Bronchial epithelial cell (primary cell): ENCODE measurements around the gene LAMA3. TPM values are rescaled to one million over a fixed set of nuclear protein-coding genes. Genes with fewer than 3 reads are reported as not detected.

Experiments used
- DNase-seq: peaks from one replicate; pipeline ENCODE4 v3.0.0-alpha.2; 2010; ENCODE audit warnings: low read depth
- FAIRE-seq: peaks from 2 replicates; lab custom pipeline; 2011; peaks lifted over from hg19 to GRCh38; lab: Jason Lieb, UNC
- H3K27me3 ChIP-seq: 2 replicates; pipeline ENCODE4 v1.5.1; 2011; ENCODE audit warnings: low read length; ENCODE audit not compliant: control insufficient read depth, insufficient read depth
- H3K36me3 ChIP-seq: 2 replicates; pipeline ENCODE4 v1.5.1; 2011; ENCODE audit warnings: low read length; ENCODE audit not compliant: control insufficient read depth, insufficient read depth
- H3K4me3 ChIP-seq: 2 replicates; pipeline ENCODE4 v1.5.1; 2011; ENCODE audit warnings: mild to moderate bottlenecking, low read depth, low read length, control low read depth
- CTCF ChIP-seq: IDR thresholded peaks from 2 replicates; pipeline ENCODE4 v1.5.1; 2011; ENCODE audit warnings: mild to moderate bottlenecking, moderate library complexity, low read length, control low read depth, inconsistent platforms; ENCODE audit not compliant: insufficient read depth, severe bottlenecking
- total RNA-seq: library from RNA; depleted of rRNA; stranded (reverse); fragments of >200 nt; gene quantifications from 2 replicates; pipeline ENCODE4 v1.2.1, GENCODE V29; 2014

LAMA3 gene
- total RNA-seq, 1 donor from 2014 or later, result 531 TPM

DNA sequence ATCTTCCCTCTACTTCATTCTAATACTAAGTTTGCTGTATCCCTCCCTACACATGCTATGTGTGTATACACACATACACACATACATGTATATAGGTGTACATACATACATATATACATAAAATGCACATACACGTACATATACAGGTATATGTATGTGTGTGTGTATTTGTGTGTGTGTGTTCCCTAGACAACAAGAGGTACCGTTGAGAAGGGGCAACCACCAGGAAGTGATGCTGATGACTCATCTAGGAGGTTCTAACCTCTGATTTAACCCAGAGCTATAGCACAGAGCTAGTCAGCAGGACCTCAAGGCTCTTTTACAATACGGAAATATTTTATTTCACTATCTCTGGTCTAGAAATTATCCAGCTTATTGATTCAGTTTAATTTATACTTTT lies 139.2 kb downstream of the LAMA3 start:
- Histone ChIP-seq H3K36me3 (peaks cover 1% of the 10 kb centered on the region), H3K27me3 (no peaks in the 10 kb centered on the region), H3K4me3 (no peak overlapping the region)
- TF ChIP-seq CTCF, result no peak
- peak; percentile 96 for DNase-seq
- no peak for FAIRE-seq

DNA sequence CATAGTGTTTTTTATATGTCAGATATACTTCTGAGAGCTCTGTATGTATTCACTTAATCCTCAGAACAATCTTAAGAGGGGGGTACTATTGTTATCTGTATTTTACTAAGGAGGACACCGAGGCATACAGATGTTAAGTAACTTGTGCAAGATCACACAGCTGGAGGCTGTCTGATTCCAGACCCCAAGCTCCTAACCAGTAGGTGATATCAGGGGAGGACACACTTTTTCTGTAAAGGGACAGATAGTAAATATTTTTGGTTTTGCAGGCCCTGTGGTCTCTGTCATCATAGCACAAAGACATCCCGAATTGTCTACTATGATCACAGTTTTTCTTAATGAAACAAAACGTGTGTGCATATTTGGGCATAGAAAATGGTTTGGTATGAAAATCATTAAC lies 143.7 kb downstream of the LAMA3 start:
- peaks cover 1% of the 10 kb centered on the region for H3K36me3 ChIP-seq
- FAIRE-seq, result no peak
- H3K27me3 ChIP-seq, result no peaks in the 10 kb centered on the region

DNA sequence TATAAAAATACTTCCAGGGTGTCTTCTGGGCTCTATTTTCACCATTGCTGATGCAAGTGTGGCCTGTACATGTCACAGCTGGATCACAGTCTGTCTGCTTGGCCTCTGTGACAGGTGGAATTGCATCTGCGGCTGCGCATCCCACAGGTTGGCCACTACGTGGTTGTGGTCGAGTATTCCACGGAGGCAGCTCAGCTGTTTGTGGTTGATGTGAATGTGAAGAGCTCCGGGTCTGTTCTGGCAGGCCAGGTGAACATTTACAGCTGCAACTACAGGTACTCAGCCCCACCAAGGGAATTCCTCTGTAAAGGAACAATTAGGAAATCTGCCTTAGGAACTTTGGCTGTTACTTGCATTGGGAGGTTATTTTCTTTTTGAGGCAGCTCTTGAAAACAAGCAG lies 144.5 kb downstream of the LAMA3 start:
- H3K36me3 ChIP-seq, result peaks cover 1% of the 10 kb centered on the region
- no peak for TF ChIP-seq CTCF
- no peaks in the 10 kb centered on the region for H3K27me3 ChIP-seq
- no peak overlapping the region for H3K4me3 ChIP-seq
- FAIRE-seq, result no peak
- no peak for DNase-seq

More for the DNA sequence above, 143.7 kb downstream of the LAMA3 start:
- no peak for TF ChIP-seq CTCF
- H3K4me3 ChIP-seq, result no peak overlapping the region
- DNase-seq, result no peak

- Histone ChIP-seq H3K4me3 (no peak overlapping the region), H3K36me3 (peaks cover 3% of the 10 kb centered on the region), H3K27me3 (no peaks in the 10 kb centered on the region)
- no peak for TF ChIP-seq CTCF
- DNase-seq (peak; percentile 22), FAIRE-seq (no peak)
Observed at GRCh38 chr18:23835091-23835490, 145.8 kb downstream of the LAMA3 start.

DNA sequence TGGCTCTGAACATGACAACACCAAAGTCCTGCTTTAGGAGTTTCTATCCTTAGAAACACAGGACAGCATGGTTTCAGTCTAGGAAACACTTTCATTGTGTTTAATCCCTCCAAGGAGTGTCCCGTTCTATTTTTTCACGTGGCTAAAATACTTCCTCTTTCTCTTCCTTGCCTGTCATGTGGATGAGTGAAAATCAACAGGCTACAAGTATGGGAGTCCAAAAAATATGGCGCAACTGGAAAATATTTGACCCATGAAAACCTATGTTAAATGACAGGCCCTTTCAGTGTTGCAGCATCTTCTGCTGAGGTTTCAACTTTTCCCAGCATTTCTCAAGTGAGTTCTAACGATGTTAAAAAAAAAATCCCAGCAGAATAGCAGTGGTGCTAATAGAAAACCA lies 146.3 kb downstream of the LAMA3 start:
- no peak for DNase-seq
- no peak for TF ChIP-seq CTCF
- FAIRE-seq, result no peak
- Histone ChIP-seq H3K36me3 (peaks cover 3% of the 10 kb centered on the region), H3K27me3 (no peaks in the 10 kb centered on the region), H3K4me3 (no peak overlapping the region)

GRCh38 chr18:23837591-23837990 lies 148.3 kb downstream of the LAMA3 start:
- no peak for FAIRE-seq
- TF ChIP-seq CTCF, result no peak
- Histone ChIP-seq H3K36me3 (peaks cover 4% of the 10 kb centered on the region), H3K27me3 (no peaks in the 10 kb centered on the region), H3K4me3 (no peak overlapping the region)
- peak; percentile 86 for DNase-seq
